GM12878 (cell line): Measurements from ENCODE around the gene PLCG1. TPM values are rescaled to one million over a fixed set of nuclear protein-coding genes. Genes with fewer than 3 reads are reported as not detected.

Source experiments
- ATAC-seq: fragments of 200-7000 bp; cut with Tn5 transposase; 3 replicates; pipeline ENCODE4 v1.9.1; 2020; ENCODE audit warnings: mild to moderate bottlenecking, moderate library complexity
- BruUV-seq: library from RNA; stranded (reverse); fragments of 400-500 nt; replicated peaks from 2 replicates; lab custom pipeline; 2021; lab: Mats Ljungman, UMichigan
- CTCF ChIA-PET: fragments of 300-600 bp; sonication (Branson Sonifier 250); formaldehyde crosslinking; extraction: SDS; loops from one replicate; lab custom pipeline; 2021; ENCODE audit warnings: inconsistent platforms; lab: Yijun Ruan, JAX
- POLR2A ChIA-PET: fragments of 350-600 bp; formaldehyde crosslinking; extraction: SDS; loops from one replicate; lab custom pipeline; 2021; ENCODE audit warnings: inconsistent platforms; lab: Charles Lee
- RAD21 ChIA-PET: fragments of 300-600 bp; sonication (Branson Sonifier 250); formaldehyde crosslinking; loops from one replicate; lab custom pipeline; 2023; ENCODE audit warnings: antibody characterized with exemption; ENCODE audit not compliant: unreplicated experiment; lab: Charles Lee
- SMC1A ChIA-PET: fragments of 300-600 bp; sonication (Branson Sonifier 250); formaldehyde crosslinking; loops from one replicate; lab custom pipeline; 2023; ENCODE audit not compliant: unreplicated experiment, uncharacterized antibody; lab: Charles Lee
- DNase-seq: peaks from one replicate; pipeline ENCODE4 v3.0.0-alpha.2; 2011; ENCODE audit warnings: low read depth, low spot score
- FAIRE-seq: peaks from 3 replicates; lab custom pipeline; 2011; peaks lifted over from hg19 to GRCh38; lab: Jason Lieb, UNC
- H2AFZ ChIP-seq: 2 replicates; pipeline ENCODE4 v1.6.0; 2011; ENCODE audit warnings: low read depth, low read length, control low read depth; ENCODE audit not compliant: control insufficient read depth
- H3K27ac ChIP-seq: 2 replicates; pipeline ENCODE4 v1.5.1; 2011; ENCODE audit warnings: control low read depth; ENCODE audit not compliant: control insufficient read depth, insufficient read depth
- H3K27me3 ChIP-seq, 2 experiments: replicated peaks in 1 of 2; 2 replicates each; pipeline versions ENCODE4 v1.6.0 to v1.6.1; 2011; ENCODE audit warnings: low read length in 1 of 2; ENCODE audit not compliant: control insufficient read depth in 2 of 2, insufficient read depth in 2 of 2
- H3K36me3 ChIP-seq, 2 experiments: 2 replicates each; pipeline ENCODE4 v1.5.1; 2011; ENCODE audit warnings: low read length in 1 of 2; ENCODE audit not compliant: control insufficient read depth in 2 of 2, insufficient read depth in 2 of 2
- H3K4me1 ChIP-seq: 2 replicates; pipeline ENCODE4 v1.6.1; 2011; ENCODE audit warnings: mild to moderate bottlenecking, low read length, moderate library complexity, mixed read lengths; ENCODE audit not compliant: control insufficient read depth, insufficient read depth
- H3K4me2 ChIP-seq: 2 replicates; pipeline ENCODE4 v1.6.0; 2011; ENCODE audit warnings: control low read depth; ENCODE audit not compliant: control insufficient read depth, insufficient read depth
- H3K4me3 ChIP-seq: fragments of 200-600 bp; sonication (generic); 2 replicates; pipeline ENCODE4 v1.5.1; 2016
- H3K79me2 ChIP-seq: 2 replicates; pipeline ENCODE4 v1.6.0; 2011; ENCODE audit warnings: low read length; ENCODE audit not compliant: control insufficient read depth, insufficient read depth
- H3K9ac ChIP-seq: 2 replicates; pipeline ENCODE4 v1.8.0; 2011; ENCODE audit warnings: low read length, control low read depth, mixed read lengths; ENCODE audit not compliant: control insufficient read depth, insufficient read depth
- H3K9me3 ChIP-seq: replicated peaks from 3 replicates; pipeline ENCODE4 v1.5.1; 2011; ENCODE audit warnings: mild to moderate bottlenecking, low read length; ENCODE audit not compliant: control insufficient read depth, insufficient read depth
- H4K20me1 ChIP-seq: 2 replicates; pipeline ENCODE4 v1.6.0; 2011; ENCODE audit not compliant: control insufficient read depth, insufficient read depth
- ESRRA ChIP-seq: IDR thresholded peaks from 2 replicates; pipeline ENCODE4 v1.6.1; 2012; ENCODE audit warnings: mild to moderate bottlenecking, low read length, improper control_type of control experiment
- GATAD2B ChIP-seq: fragments of 450-650 bp; conservative IDR thresholded peaks from 2 replicates; pipeline ENCODE4 v1.6.1; 2017; ENCODE audit warnings: low read depth, mild to moderate bottlenecking, moderate library complexity
- LARP7 ChIP-seq: fragments of 450-650 bp; IDR thresholded peaks from 2 replicates; pipeline ENCODE4 v1.6.1; 2017; ENCODE audit warnings: mild to moderate bottlenecking
- NFXL1 ChIP-seq: fragments of 450-650 bp; IDR thresholded peaks from 2 replicates; pipeline ENCODE4 v1.6.1; 2017; ENCODE audit warnings: antibody characterized with exemption, mild to moderate bottlenecking, borderline replicate concordance
- SMC3 ChIP-seq: IDR thresholded peaks from 2 replicates; pipeline ENCODE4 v1.6.1; 2011; ENCODE audit warnings: low read length, improper control_type of control experiment, borderline replicate concordance
- TBL1XR1 ChIP-seq: IDR thresholded peaks from 2 replicates; pipeline ENCODE4 v1.6.1; 2012; ENCODE audit warnings: low read depth, low read length, improper control_type of control experiment
- ZNF274 ChIP-seq: IDR thresholded peaks from one replicate; pipeline ENCODE4 v1.8.0; 2011; ENCODE audit not compliant: insufficient read length, insufficient read depth
- ZNF592 ChIP-seq: fragments of 450-650 bp; IDR thresholded peaks from 2 replicates; pipeline ENCODE4 v1.6.1; 2017; ENCODE audit warnings: mild to moderate bottlenecking, moderate library complexity
- WGBS: methylation state at CpG from one replicate; pipeline ENCODE4 v1.1.6; 2016; ENCODE audit warnings: low lambda C conversion rate; ENCODE audit not compliant: insufficient replicate concordance, insufficient coverage; ENCODE audit errors: missing lambda C conversion rate; 5-methylcytosine and 5-hydroxymethylcytosine counted together
- in situ Hi-C: fragments of 300-500 bp; cut with MboI; formaldehyde crosslinking; loops from 9 replicates; pipeline ENCODE4 v1.14.3; 2018; ENCODE audit warnings: mixed read lengths
- intact Hi-C: fragments of 100-400 bp; cut with micrococcal nuclease; formaldehyde crosslinking; loops from one replicate; pipeline ENCODE4 v1.14.2; 2022; ENCODE audit not compliant: unreplicated experiment
- polyA plus RNA-seq, 11 experiments: library from polyadenylated mRNA; depleted of rRNA in 4 of 11; unstranded in 6 of 11; stranded (reverse) in 5 of 11; fragments of >200 nt; fragmentation: Nextera tagmentation in 4 of 11; fragmentation: Illumina TruSeq in 1 of 11; extraction: Ambion mirVana in 4 of 11; extraction: Trizol in 1 of 11; gene quantifications; 1 replicate in 1 of 11; 2 replicates in 10 of 11; pipeline versions ENCODE4 v1.2.1 to v1.2.3, GENCODE V29; 2011 to 2016; ENCODE audit warnings: inconsistent platforms in 2 of 11, missing spikeins in 2 of 11, low read depth in 1 of 11
- total RNA-seq, 4 experiments: library from RNA; depleted of rRNA in 3 of 4; stranded (reverse); fragments of >200 nt in 3 of 4; fragmentation: Illumina TruSeq in 1 of 4; extraction: Trizol in 1 of 4; gene quantifications; 2 replicates each; pipeline versions ENCODE4 v1.2.1 to v1.2.3, GENCODE V29; 2013 to 2021
- TF ChIP-seq, protein P1 (sequence below): IDR thresholded peaks from 2 replicates; pipeline ENCODE4 v1.6.1; 2012; ENCODE audit warnings: low read depth, low read length, improper control_type of control experiment
- TF ChIP-seq, protein P2 (sequence below): fragments of 450-650 bp; IDR thresholded peaks from 2 replicates; pipeline ENCODE4 v1.6.1; 2017; ENCODE audit warnings: mild to moderate bottlenecking, low read depth, inconsistent platforms; ENCODE audit not compliant: poor library complexity, severe bottlenecking

The PLCG1 gene
- total and polyA plus RNA-seq, 10 of the 15 experiments (the other 5 are each of a cell fraction or from before 2014, with no cell fraction given): 2.6 to 114 (median 45.3) TPM

DNA sequence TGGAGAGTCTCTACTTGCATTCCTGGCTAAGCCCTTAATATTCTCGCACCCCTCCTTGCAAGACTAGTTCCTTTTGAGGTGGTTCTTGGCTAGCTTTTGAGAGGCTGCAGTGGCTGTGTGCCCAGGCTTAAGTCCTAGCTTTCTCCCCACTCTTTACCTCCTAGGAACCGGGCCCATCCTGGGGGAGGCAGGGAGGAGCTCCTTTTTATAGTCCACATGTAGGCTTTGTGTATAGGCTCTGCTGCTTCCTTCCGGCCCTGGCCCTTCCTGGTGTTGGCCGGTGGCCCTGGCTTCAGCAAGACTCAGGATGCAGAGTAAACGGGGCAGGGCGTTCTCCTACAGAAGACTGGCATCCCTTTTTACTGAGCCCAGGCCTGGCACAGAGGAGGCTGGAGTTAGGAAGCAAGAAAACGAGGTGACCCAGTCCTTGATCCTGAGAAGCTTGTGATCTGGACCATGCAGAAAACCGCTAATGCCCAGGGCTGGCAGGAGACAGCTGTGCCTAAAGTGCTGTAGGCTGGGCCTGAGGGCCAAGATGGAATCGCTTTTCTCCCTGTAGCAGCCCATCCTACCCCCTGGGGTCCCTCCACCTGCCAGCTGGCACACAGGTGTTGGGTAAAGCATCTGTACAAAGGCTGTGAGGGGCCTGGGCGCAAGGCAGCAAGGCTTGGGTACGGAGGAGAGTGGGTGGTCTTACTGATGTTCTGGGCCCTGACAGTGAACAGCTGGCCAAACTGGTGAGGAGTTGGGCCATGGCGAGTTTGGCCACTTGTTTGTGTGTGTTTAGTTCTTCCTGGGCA lies 8.7 kb downstream of the PLCG1 start (continued):
- TF ChIP-seq ZNF592 (no peak), NFXL1 (no peak), LARP7 (no peak), GATAD2B (no peak), ESRRA (no peak)

DNA sequence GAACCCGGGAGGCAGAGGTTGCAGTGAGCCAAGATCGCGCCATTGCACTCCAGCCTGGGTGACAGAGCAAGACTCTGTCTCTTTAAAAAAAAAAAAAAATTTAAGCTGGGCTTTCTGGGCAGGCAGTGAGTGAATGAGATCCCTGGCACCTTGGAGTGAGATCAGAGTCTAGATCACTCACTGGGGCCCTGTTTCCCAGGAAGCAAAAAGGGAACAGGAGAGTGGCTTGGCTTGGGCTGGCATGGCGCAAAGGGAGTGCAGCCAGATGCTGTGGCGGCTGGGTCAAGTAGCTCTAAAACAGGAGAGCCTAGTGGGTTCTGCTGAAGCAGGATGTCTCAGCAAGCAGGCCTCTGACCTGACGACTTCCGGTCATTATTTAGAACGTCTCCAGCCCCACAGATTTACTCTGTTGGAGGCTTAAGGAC lies 10.4 kb downstream of the PLCG1 start:
- intact Hi-C loops (no loop called here), in situ Hi-C loops (no loop called here)
- WGBS: 92% methylated on average over 8 of the region's 8 CpGs
- H3K4me1 ChIP-seq: peaks cover 12% of the 10 kb centered on the region
- ChIA-PET SMC1A (interaction anchor here (0.7 to 1.9 kb wide), 2 partner anchors 9 to 180 kb away, joined by 3 to 4 read pairs; no protein-coding TSS in a partner anchor), POLR2A (interaction anchor here (1.3 to 11.3 kb wide), 2 partner anchors 9 to 15 kb away, joined by 3 to 84 read pairs; no protein-coding TSS in a partner anchor), RAD21 (interaction anchor here (1.3 kb wide), 1 partner anchor 10 kb away, joined by 4 read pairs; no protein-coding TSS in a partner anchor), CTCF (interaction anchor here (1.0 to 10.1 kb wide), 4 partner anchors 8 to 192 kb away, joined by 3 to 75 read pairs (median 24); no protein-coding TSS in a partner anchor)
- no peak overlapping the region for H3K4me2 ChIP-seq
- no peaks in the 10 kb centered on the region for H3K27me3 ChIP-seq
- H3K27ac ChIP-seq: no peak overlapping the region
- H3K9ac ChIP-seq: no peak overlapping the region
- H4K20me1 ChIP-seq: peaks cover 5% of the 10 kb centered on the region
- ATAC-seq (no peak), FAIRE-seq (no peak), DNase-seq (no peak)
- peaks cover 81% of the 10 kb centered on the region for H3K79me2 ChIP-seq
- no peaks in the 10 kb centered on the region for H3K9me3 ChIP-seq
- no peak overlapping the region for H2AFZ ChIP-seq
- H3K4me3 ChIP-seq: no peak overlapping the region
- no TSS peak for BruUV-seq
- H3K36me3 ChIP-seq: peaks cover 5 to 6% of the 10 kb centered on the region in 2 experiments; a peak in 3 of 4 replicates
- TF ChIP-seq TBL1XR1 (no peak), ZNF274 (no peak), SMC3 (no peak)
- TF ChIP-seq, protein P1, sequence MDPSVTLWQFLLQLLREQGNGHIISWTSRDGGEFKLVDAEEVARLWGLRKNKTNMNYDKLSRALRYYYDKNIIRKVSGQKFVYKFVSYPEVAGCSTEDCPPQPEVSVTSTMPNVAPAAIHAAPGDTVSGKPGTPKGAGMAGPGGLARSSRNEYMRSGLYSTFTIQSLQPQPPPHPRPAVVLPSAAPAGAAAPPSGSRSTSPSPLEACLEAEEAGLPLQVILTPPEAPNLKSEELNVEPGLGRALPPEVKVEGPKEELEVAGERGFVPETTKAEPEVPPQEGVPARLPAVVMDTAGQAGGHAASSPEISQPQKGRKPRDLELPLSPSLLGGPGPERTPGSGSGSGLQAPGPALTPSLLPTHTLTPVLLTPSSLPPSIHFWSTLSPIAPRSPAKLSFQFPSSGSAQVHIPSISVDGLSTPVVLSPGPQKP: no peak
- TF ChIP-seq, protein P2, sequence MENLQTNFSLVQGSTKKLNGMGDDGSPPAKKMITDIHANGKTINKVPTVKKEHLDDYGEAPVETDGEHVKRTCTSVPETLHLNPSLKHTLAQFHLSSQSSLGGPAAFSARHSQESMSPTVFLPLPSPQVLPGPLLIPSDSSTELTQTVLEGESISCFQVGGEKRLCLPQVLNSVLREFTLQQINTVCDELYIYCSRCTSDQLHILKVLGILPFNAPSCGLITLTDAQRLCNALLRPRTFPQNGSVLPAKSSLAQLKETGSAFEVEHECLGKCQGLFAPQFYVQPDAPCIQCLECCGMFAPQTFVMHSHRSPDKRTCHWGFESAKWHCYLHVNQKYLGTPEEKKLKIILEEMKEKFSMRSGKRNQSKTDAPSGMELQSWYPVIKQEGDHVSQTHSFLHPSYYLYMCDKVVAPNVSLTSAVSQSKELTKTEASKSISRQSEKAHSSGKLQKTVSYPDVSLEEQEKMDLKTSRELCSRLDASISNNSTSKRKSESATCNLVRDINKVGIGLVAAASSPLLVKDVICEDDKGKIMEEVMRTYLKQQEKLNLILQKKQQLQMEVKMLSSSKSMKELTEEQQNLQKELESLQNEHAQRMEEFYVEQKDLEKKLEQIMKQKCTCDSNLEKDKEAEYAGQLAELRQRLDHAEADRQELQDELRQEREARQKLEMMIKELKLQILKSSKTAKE: no peak
